Middle frontal gyrus (tissue), 1 donor: ENCODE results near the gene KIF4A.
"Not testable (repeated sequence)": the region's sequence is repeated elsewhere in the genome, so short reads cannot be mapped to it uniquely, and the experiment has no call there.

Source experiments
- DNase-seq: peaks from one replicate; pipeline ENCODE4 v3.0.0-alpha.2; 2015; ENCODE audit warnings: low spot score; ENCODE audit errors: extremely low spot score

The KIF4A gene

GRCh38 chrX:70289793-70290770, at the start of gene KIF4A, which contains the start of gene PDZD11:
KIF4A (plus strand) TSS chrX:70290104; CDS start chrX:70290459, 355 bp downstream.
PDZD11 (minus strand) TSS chrX:70289927; CDS start chrX:70289341, 586 bp downstream.
- peak; percentile 21 for DNase-seq

- no peak for DNase-seq
Observed at GRCh38 chrX:70240751-70241150, 49.2 kb upstream of the KIF4A start.

DNA sequence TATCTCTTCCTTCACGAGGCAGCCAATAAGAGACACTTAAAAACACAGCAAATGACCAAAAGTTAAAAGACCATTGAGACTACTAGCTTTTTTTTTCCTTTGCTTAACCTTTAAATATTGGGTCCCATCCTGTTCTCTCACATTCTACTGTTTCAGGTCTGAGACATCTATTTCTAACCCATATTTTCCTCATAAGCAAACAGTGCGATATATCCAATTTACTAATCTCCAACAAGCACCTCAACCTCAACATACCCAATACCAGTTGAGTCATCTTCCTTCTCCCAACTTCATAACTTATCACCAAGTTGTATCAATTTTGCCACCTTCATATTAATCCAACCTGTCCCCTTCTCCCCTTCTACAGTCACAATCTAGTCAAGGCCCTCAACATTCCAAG, 48.4 kb upstream of the KIF4A start:
- DNase-seq = no peak

- DNase-seq = not testable (repeated sequence)
Observed at GRCh38 chrX:70243601-70244000, 46.3 kb upstream of the KIF4A start.

DNA sequence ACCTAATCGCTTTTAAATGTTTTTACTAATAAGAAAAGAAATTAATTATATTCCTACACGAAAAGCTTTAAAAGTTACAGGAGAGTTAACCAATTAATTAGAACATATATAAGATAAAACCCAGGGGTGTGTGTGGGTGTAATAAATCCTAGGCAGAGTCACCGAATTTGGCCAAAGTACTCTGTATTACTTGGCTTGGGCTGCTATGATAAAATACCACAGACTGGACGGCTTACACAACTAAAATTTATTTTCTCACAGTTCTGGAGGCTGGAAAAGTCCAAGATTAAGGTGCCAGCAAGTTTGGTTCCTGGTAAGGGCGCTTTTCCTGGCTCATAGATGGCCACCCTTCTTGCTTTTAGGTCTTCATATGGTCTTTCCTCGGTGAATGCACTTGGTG, 45.0 kb upstream of the KIF4A start:
- no peak for DNase-seq

- DNase-seq = no peak
Observed at GRCh38 chrX:70247252-70247651, 42.7 kb upstream of the KIF4A start.

- DNase-seq = no peak
Observed at GRCh38 chrX:70252491-70252890, 37.4 kb upstream of the KIF4A start.

- no peak for DNase-seq
Observed at GRCh38 chrX:70253377-70254062, 36.4 kb upstream of the KIF4A start.

GRCh38 chrX:70254063-70254400, 35.9 kb upstream of the KIF4A start:
- DNase-seq = no peak

DNA sequence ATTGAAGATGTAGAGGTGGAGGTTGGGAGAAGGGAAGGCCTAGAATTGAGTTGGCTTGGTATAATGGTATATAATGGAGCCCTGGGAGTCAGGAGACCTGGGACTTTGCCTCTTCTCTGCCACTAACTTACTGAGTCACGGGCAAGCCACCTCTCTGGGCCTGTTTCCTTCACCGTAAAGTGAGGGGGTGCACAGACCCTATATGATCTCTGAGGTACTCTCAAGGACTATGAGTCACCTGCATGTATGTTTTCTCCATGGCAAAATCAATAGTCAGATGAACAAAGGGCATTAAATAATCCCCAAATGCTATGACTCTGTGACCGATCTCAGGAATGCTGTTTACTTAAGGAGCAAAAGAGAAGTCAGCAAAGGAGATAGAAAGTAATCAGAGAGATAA, 35.0 kb upstream of the KIF4A start:
- DNase-seq = no peak

DNA sequence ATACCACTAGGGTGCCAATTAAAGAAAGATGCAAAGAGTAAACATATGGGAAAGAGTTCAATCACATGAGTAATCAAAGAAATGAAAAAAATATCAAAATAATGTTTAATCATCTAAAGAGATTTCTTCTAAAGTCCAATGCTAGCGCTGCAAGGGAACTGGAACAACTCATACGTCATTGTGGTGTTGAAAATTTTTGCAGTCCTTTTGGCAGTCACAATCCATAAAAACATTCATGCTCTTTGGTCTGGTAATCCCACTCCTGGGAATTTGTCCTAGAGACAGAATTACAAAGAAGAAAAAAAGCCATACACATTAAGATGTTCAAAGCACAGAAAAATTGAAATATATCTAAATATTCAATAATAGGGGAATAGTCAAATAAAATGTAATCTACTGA, 34.5 kb upstream of the KIF4A start:
- DNase-seq = no peak

GRCh38 chrX:70257423-70258288, 32.2 kb upstream of the KIF4A start:
- DNase-seq = no peak

GRCh38 chrX:70260104-70260503, 29.8 kb upstream of the KIF4A start, which contains the start of gene P2RY4:
P2RY4 (minus strand) TSS chrX:70260204; CDS start chrX:70259624, 580 bp downstream.
- DNase-seq = no peak

- no peak for DNase-seq
Observed at GRCh38 chrX:70262952-70263567, 26.8 kb upstream of the KIF4A start.

- DNase-seq = no peak
Observed at GRCh38 chrX:70264784-70265183, 25.1 kb upstream of the KIF4A start.

DNA sequence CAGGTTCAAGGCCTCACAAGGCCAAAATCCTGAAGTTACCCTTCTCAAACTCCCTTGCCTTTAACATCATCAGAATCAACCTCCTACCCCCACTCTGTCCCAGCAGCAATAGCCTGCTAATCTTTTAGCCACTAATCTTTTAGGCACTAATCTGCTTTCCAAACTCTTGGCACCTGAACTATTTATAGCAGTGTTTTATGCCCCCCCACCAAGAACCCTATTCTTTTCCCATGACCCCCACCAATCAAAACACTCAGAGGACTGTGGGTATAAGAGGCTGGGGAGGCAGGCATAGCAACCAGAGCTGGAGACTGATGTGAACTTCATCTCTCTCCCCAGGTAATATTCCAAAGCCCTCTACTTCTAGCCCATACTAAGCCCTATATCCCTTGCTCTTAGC, 21.9 kb upstream of the KIF4A start, which contains the start of gene ARR3:
Gene ARR3, plus strand, starts transcription at position 301 of the 400 bp plus-strand sequence. CDS start 1,052 bp downstream, outside the sequence.
- DNase-seq = no peak

- not testable (repeated sequence) for DNase-seq
Observed at GRCh38 chrX:70274029-70274428, 15.9 kb upstream of the KIF4A start.

GRCh38 chrX:70279081-70279480, 10.8 kb upstream of the KIF4A start:
- DNase-seq = no peak

GRCh38 chrX:70280573-70280972, 9.3 kb upstream of the KIF4A start:
- no peak for DNase-seq

DNA sequence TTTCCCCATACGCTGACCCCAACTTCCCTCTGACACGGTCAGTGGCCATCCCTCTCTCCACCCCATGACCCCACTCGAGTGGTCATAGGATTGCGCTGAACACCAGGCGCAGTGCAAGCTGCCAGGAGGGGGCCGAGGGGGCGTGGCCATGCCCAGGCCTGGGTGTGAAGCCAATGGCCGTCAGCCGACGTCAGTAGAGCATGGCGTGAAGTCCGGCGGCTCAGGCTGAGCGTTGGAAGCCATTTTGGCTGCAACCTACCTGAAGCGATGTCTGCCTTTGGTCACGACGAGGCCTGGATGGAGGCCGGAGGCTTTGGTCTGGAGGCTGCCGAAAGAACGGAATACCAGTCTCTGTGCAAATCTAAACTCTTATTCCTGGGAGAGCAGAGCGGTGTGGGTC, 8.0 kb upstream of the KIF4A start, which contains the start of gene RAB41:
Gene RAB41, plus strand, starts transcription at position 222 of the 400 bp plus-strand sequence. Its CDS starts 46 bp downstream, at position 268.
- no peak for DNase-seq
